Activated CD4-positive, alpha-beta memory T cell treated with anti-CD3 and anti-CD28 coated beads, Interleukin-2, amount 10 ng/mL, durations not matched to agents 7 days and 5 days (primary cell): ENCODE measurements around the gene CFAP57. TPM values are rescaled to one million over a fixed set of nuclear protein-coding genes. Genes with fewer than 3 reads are reported as not detected.

Experiments
- CTCF ChIA-PET: fragments of 350-600 bp; sonication (Branson Sonifier 250); formaldehyde crosslinking; loops from one replicate; lab custom pipeline; 2021; ENCODE audit warnings: antibody characterized with exemption, inconsistent platforms; lab: Charles Lee
- POLR2A ChIA-PET: fragments of 350-600 bp; sonication (Branson Sonifier 250); formaldehyde crosslinking; loops from one replicate; lab custom pipeline; 2021; ENCODE audit warnings: antibody characterized with exemption; lab: Charles Lee
- DNase-seq: peaks from one replicate; pipeline ENCODE4 v3.0.0-alpha.2; 2020
- H3K27ac Mint-ChIP-seq: one replicate; pipeline ENCODE4 v1.8.0; 2021; ENCODE audit warnings: mild to moderate bottlenecking, mixed read lengths
- H3K27me3 Mint-ChIP-seq: one replicate; pipeline ENCODE4 v1.8.0; 2021; ENCODE audit warnings: mixed read lengths
- H3K36me3 Mint-ChIP-seq: one replicate; pipeline ENCODE4 v1.8.0; 2021; ENCODE audit warnings: low read depth, mixed read lengths
- H3K4me1 Mint-ChIP-seq: one replicate; pipeline ENCODE4 v1.8.0; 2021; ENCODE audit warnings: mixed read lengths
- H3K4me3 Mint-ChIP-seq: one replicate; pipeline ENCODE4 v1.8.0; 2021; ENCODE audit warnings: mild to moderate bottlenecking, mixed read lengths
- H3K9me3 Mint-ChIP-seq: one replicate; pipeline ENCODE4 v1.8.0; 2021; ENCODE audit warnings: mixed read lengths
- total RNA-seq, 2 experiments: library from RNA; stranded (reverse); gene quantifications; one replicate each; pipeline ENCODE4 v1.2.3, GENCODE V29; 2021

The CFAP57 gene
- total RNA-seq, 2 experiments from 2014 or later, result 0.10 TPM; not detected in 1

- Mint-ChIP-seq H3K27ac (no peak overlapping the region), H3K9me3 (no peaks in the 10 kb centered on the region), H3K4me3 (no peak overlapping the region), H3K4me1 (peaks cover 21% of the 10 kb centered on the region), H3K36me3 (no peaks in the 10 kb centered on the region), H3K27me3 (no peaks in the 10 kb centered on the region)
- ChIA-PET CTCF (no interaction called here), POLR2A (interaction anchor here (0.7 to 0.9 kb wide), 2 partner anchors 20 to 355 kb away, joined by 3 to 6 read pairs; partner anchors contain the start of gene KDM4A)
- DNase-seq, result no peak
Observed at GRCh38 chr1:43294761-43295160, 122.6 kb downstream of the CFAP57 start.

GRCh38 chr1:43296207-43296606, 124.1 kb downstream of the CFAP57 start:
- DNase-seq, result no peak
- Mint-ChIP-seq H3K36me3 (no peaks in the 10 kb centered on the region), H3K27me3 (no peaks in the 10 kb centered on the region), H3K4me1 (peaks cover 21% of the 10 kb centered on the region), H3K4me3 (no peak overlapping the region), H3K9me3 (no peaks in the 10 kb centered on the region), H3K27ac (peak overlapping the region; percentile 59)
- CTCF ChIA-PET, result no interaction called here
- POLR2A ChIA-PET, result no interaction called here

- H3K27me3 Mint-ChIP-seq, result peaks cover 6% of the 10 kb centered on the region
- ChIA-PET POLR2A (no interaction called here), CTCF (no interaction called here)
- no peak for DNase-seq
- H3K27ac Mint-ChIP-seq, result no peak overlapping the region
- no peaks in the 10 kb centered on the region for H3K9me3 Mint-ChIP-seq
- H3K4me3 Mint-ChIP-seq, result no peak overlapping the region
- H3K4me1 Mint-ChIP-seq, result peaks cover 21% of the 10 kb centered on the region
- no peaks in the 10 kb centered on the region for H3K36me3 Mint-ChIP-seq
Observed at GRCh38 chr1:43298055-43298454, 125.9 kb downstream of the CFAP57 start.

GRCh38 chr1:43299101-43299500, 127.0 kb downstream of the CFAP57 start:
- no peaks in the 10 kb centered on the region for H3K9me3 Mint-ChIP-seq
- peaks cover 6% of the 10 kb centered on the region for H3K27me3 Mint-ChIP-seq
- ChIA-PET CTCF (no interaction called here), POLR2A (no interaction called here)
- peaks cover 20% of the 10 kb centered on the region for H3K4me1 Mint-ChIP-seq
- no peak overlapping the region for H3K4me3 Mint-ChIP-seq
- no peaks in the 10 kb centered on the region for H3K36me3 Mint-ChIP-seq
- no peak for DNase-seq
- H3K27ac Mint-ChIP-seq, result no peak overlapping the region

- peaks cover 10% of the 10 kb centered on the region for H3K4me1 Mint-ChIP-seq
- DNase-seq, result no peak
- ChIA-PET POLR2A (no interaction called here), CTCF (no interaction called here)
- no peak within 1 kb of the TSS for H3K27ac Mint-ChIP-seq
- H3K9me3 Mint-ChIP-seq, result no peaks in the 10 kb centered on the region
- peaks cover 6% of the 10 kb centered on the region for H3K27me3 Mint-ChIP-seq
- no peak within 1 kb of the TSS for H3K4me3 Mint-ChIP-seq
- no peaks in the 10 kb centered on the region for H3K36me3 Mint-ChIP-seq
Observed at GRCh38 chr1:43300378-43301094, 128.4 kb downstream of the CFAP57 start, which contains the start of gene TIE1. Gene TIE1 (plus strand): TSS chr1:43300982. CDS start chr1:43301072, 90 bp downstream.

- Mint-ChIP-seq H3K4me1 (no peaks in the 10 kb centered on the region), H3K9me3 (no peaks in the 10 kb centered on the region)
- CTCF ChIA-PET, result no interaction called here
Observed at GRCh38 chr1:43302201-43302600, 130.1 kb downstream of the CFAP57 start.

GRCh38 chr1:43302721-43303470, 130.8 kb downstream of the CFAP57 start:
- peaks cover 6% of the 10 kb centered on the region for H3K27me3 Mint-ChIP-seq
- POLR2A ChIA-PET, result no interaction called here
- no peak overlapping the region for H3K27ac Mint-ChIP-seq
- no peak for DNase-seq
- H3K9me3 Mint-ChIP-seq, result no peaks in the 10 kb centered on the region
- no peaks in the 10 kb centered on the region for H3K36me3 Mint-ChIP-seq
- no peaks in the 10 kb centered on the region for H3K4me1 Mint-ChIP-seq
- no peak overlapping the region for H3K4me3 Mint-ChIP-seq
- CTCF ChIA-PET, result no interaction called here

More at GRCh38 chr1:43302201-43302600, 130.1 kb downstream of the CFAP57 start:
- Mint-ChIP-seq H3K36me3 (no peaks in the 10 kb centered on the region), H3K4me3 (no peak overlapping the region), H3K27me3 (peaks cover 6% of the 10 kb centered on the region), H3K27ac (no peak overlapping the region)
- POLR2A ChIA-PET, result no interaction called here
- no peak for DNase-seq

- DNase-seq, result no peak
- no peak overlapping the region for H3K27ac Mint-ChIP-seq
- ChIA-PET POLR2A (no interaction called here), CTCF (no interaction called here)
- H3K9me3 Mint-ChIP-seq, result no peaks in the 10 kb centered on the region
- H3K4me1 Mint-ChIP-seq, result no peaks in the 10 kb centered on the region
- no peak overlapping the region for H3K4me3 Mint-ChIP-seq
- H3K36me3 Mint-ChIP-seq, result no peaks in the 10 kb centered on the region
- H3K27me3 Mint-ChIP-seq, result peaks cover 6% of the 10 kb centered on the region
Observed at GRCh38 chr1:43303471-43304313, 131.6 kb downstream of the CFAP57 start.

Other genes starting within 250 kb of the CFAP57 start
- gene SLC2A1, start 213.5 kb upstream of the CFAP57 start, total RNA-seq, result 100 to 1,000 TPM; 153 TPM
- 10 to 100 TPM; 37.8 to 39.8 TPM for gene EBNA1BP2, start within 50 bp of the CFAP57 start, total RNA-seq
- not detected for gene TMEM125, start 97.7 kb downstream of the CFAP57 start, total RNA-seq
- not detected for gene C1orf210, start 113.3 kb downstream of the CFAP57 start, total RNA-seq
- gene TIE1, start 128.7 kb downstream of the CFAP57 start, total RNA-seq, result under 1 TPM in 1 of 2 experiments, not detected in 1; 0.45 TPM
- gene MPL, start 165.5 kb downstream of the CFAP57 start, total RNA-seq, result not detected
- 100 to 1,000 TPM; 130 to 141 TPM for gene CDC20, start 186.7 kb downstream of the CFAP57 start, total RNA-seq
- gene ELOVL1, start 195.7 kb downstream of the CFAP57 start, total RNA-seq, result 10 to 100 TPM; 71.8 to 74.1 TPM
- gene MED8, start 217.5 kb downstream of the CFAP57 start, total RNA-seq, result 10 to 100 TPM; 35.6 to 36.9 TPM
- gene SZT2, start 217.6 kb downstream of the CFAP57 start, total RNA-seq, result 10 to 100 TPM; 55.6 to 57.8 TPM